Kidney (tissue), 14 donors: Measurements from ENCODE around the gene WDR74. TPM values are rescaled to one million over a fixed set of nuclear protein-coding genes. Genes with fewer than 3 reads are reported as not detected.
"Not testable (repeated sequence)": the region's sequence is repeated elsewhere in the genome, so short reads cannot be mapped to it uniquely, and the experiment has no call there.

Experiments
- DNase-seq, 5 donors: peaks; one replicate each; pipeline ENCODE4 v3.0.0-alpha.2; 2013 to 2020
- FAIRE-seq: peaks from 2 replicates; lab custom pipeline; 2012; peaks lifted over from hg19 to GRCh38; lab: Jason Lieb, UNC
- H3K27ac ChIP-seq, 2 donors: one replicate each; pipeline ENCODE4 v1.7.0; 2013; ENCODE audit warnings: low read depth in 2 of 2, low read length in 2 of 2, inconsistent platforms in 1 of 2
- H3K27me3 ChIP-seq: one replicate; pipeline ENCODE4 v1.7.1; 2013; ENCODE audit warnings: low read length, inconsistent platforms; ENCODE audit not compliant: control insufficient read depth, insufficient read depth
- H3K36me3 ChIP-seq, 3 donors: one replicate each; pipeline versions ENCODE4 v1.7.0 to v1.7.1; 2013; ENCODE audit warnings: low read length in 3 of 3, control low read depth in 1 of 3, inconsistent platforms in 1 of 3; ENCODE audit not compliant: insufficient read depth in 3 of 3, control insufficient read depth in 2 of 3
- H3K4me1 ChIP-seq, 3 donors: one replicate each; pipeline versions ENCODE4 v1.7.0 to v1.7.1; 2013; ENCODE audit warnings: low read length in 3 of 3, inconsistent platforms in 1 of 3, low read depth in 1 of 3; ENCODE audit not compliant: control insufficient read depth in 2 of 3, insufficient read depth in 2 of 3
- H3K4me3 ChIP-seq, 3 donors: one replicate each; pipeline versions ENCODE4 v1.7.0 to v1.8.1; 2013; ENCODE audit warnings: low read length in 3 of 3, control low read depth in 1 of 3, inconsistent platforms in 1 of 3
- H3K9ac ChIP-seq, 3 donors: one replicate each; pipeline versions ENCODE4 v1.7.0 to v1.7.1; 2013; ENCODE audit warnings: low read length in 3 of 3, control low read depth in 1 of 3, inconsistent platforms in 1 of 3
- H3K9me3 ChIP-seq, 3 donors: one replicate each; pipeline versions ENCODE4 v1.7.0 to v1.7.1; 2013; ENCODE audit warnings: low read length in 3 of 3, control low read depth in 1 of 3, inconsistent platforms in 1 of 3; ENCODE audit not compliant: control insufficient read depth in 2 of 3, insufficient read depth in 1 of 3
- CTCF ChIP-seq: IDR thresholded peaks from 3 replicates; pipeline ENCODE4 v1.5.1; 2012; ENCODE audit warnings: mild to moderate bottlenecking, moderate library complexity, borderline replicate concordance; ENCODE audit not compliant: insufficient read depth; ENCODE audit errors: extremely low read depth
- intact Hi-C: fragments of 100-400 bp; cut with DNase I; formaldehyde crosslinking; loops from one replicate; pipeline ENCODE4 v1.11.1; 2022
- polyA plus RNA-seq: library from polyadenylated mRNA; stranded (reverse); fragments of 350-450 nt; fragmentation: Illumina TruSeq; extraction: RNeasy Lipid Tissue Mini Kit (QIAGEN cat#74804); gene quantifications from one replicate; pipeline ENCODE4 v1.2.3, GENCODE V29; 2014; ENCODE audit warnings: low read depth, low replicate concordance; ENCODE audit not compliant: insufficient read depth
- total RNA-seq: library from RNA; stranded (reverse); fragmentation: NEBNext Ultra II Directional; extraction: Animal tissue kit (Norgen Biotek cat#: 25700); gene quantifications from one replicate; pipeline ENCODE4 v1.2.1, GENCODE V29; 2021
- donor health status: control.
- donor health status: control.
- donor health status: control.
- donor health status: control.
- donor health status: control.
- donor health status: DM: yes; HTN: yes; CAD: no.
- donor health status: Normal renal cell carcinoma (clear cell type).

WDR74 gene
- total and polyA plus RNA-seq, 2 donors from 2014 or later: 38.5 to 48.9 TPM

GRCh38 chr11:62863687-62864335, 24.4 kb upstream of the WDR74 start:
- intact Hi-C loops: loop anchor here (10.0 kb wide), 1 partner anchor 79 kb away; the partner anchor contains the start of gene TMEM179B
- no peak overlapping the region for H3K27ac ChIP-seq
- no peak for TF ChIP-seq CTCF
- FAIRE-seq (no peak), DNase-seq (peak in 1 of 5 donors; percentile 1)
- no peak overlapping the region for H3K9ac ChIP-seq
- no peaks in the 10 kb centered on the region for H3K4me1 ChIP-seq
- no peaks in the 10 kb centered on the region for H3K9me3 ChIP-seq
- no peaks in the 10 kb centered on the region for H3K36me3 ChIP-seq
- no peak overlapping the region for H3K4me3 ChIP-seq
- no peaks in the 10 kb centered on the region for H3K27me3 ChIP-seq

GRCh38 chr11:62861564-62862192, 22.3 kb upstream of the WDR74 start:
- H3K4me3 ChIP-seq, H3K27me3 ChIP-seq, H3K9me3 ChIP-seq, H3K9ac ChIP-seq, H3K36me3 ChIP-seq, H3K27ac ChIP-seq, FAIRE-seq, H3K4me1 ChIP-seq: not testable (repeated sequence)
- peak in 1 of 5 donors; percentile 35 for DNase-seq
- intact Hi-C loops: loop anchor here (10.0 kb wide), 1 partner anchor 77 kb away; the partner anchor contains the start of gene TMEM179B

- intact Hi-C loops: loop anchor here (10.0 kb wide), 1 partner anchor 76 kb away; the partner anchor contains the start of gene TMEM179B
- no peak for FAIRE-seq
These were observed 21.6 kb upstream of the WDR74 start for GRCh38 chr11:62860835-62861563.

GRCh38 chr11:62859281-62859703, 19.9 kb upstream of the WDR74 start:
- H3K9ac ChIP-seq, FAIRE-seq, intact Hi-C loops, H3K36me3 ChIP-seq, H3K27ac ChIP-seq, H3K9me3 ChIP-seq, H3K27me3 ChIP-seq, H3K4me3 ChIP-seq: not testable (repeated sequence)
- peaks cover 0 to 13% (median 4%) of the 10 kb centered on the region in 3 donors for H3K4me1 ChIP-seq
- DNase-seq: peak in 1 of 5 donors; percentile 10

More at GRCh38 chr11:62860835-62861563, 21.6 kb upstream of the WDR74 start:
- Histone ChIP-seq H3K27ac (no peak overlapping the region), H3K27me3 (no peaks in the 10 kb centered on the region), H3K36me3 (no peaks in the 10 kb centered on the region), H3K4me1 (peaks cover 0 to 6% (median 3%) of the 10 kb centered on the region in 3 donors), H3K9me3 (no peaks in the 10 kb centered on the region), H3K4me3 (no peak overlapping the region), H3K9ac (no peak overlapping the region)
- DNase-seq: peak in 1 of 5 donors; percentile 28
- TF ChIP-seq CTCF: no peak
